Activated naive CD4-positive, alpha-beta T cell treated with anti-CD3 and anti-CD28 coated beads for 36 hours (primary cell): ENCODE data around the gene NUP98. TPM values are rescaled to one million over a fixed set of nuclear protein-coding genes. Genes with fewer than 3 reads are reported as not detected.

Experiments
- CTCF ChIA-PET: fragments of 350-600 bp; sonication (Branson Sonifier 250); formaldehyde crosslinking; loops from one replicate; lab custom pipeline; 2021; ENCODE audit warnings: antibody characterized with exemption; lab: Charles Lee
- DNase-seq: peaks from one replicate; pipeline ENCODE4 v3.0.0-alpha.2; 2020
- H3K27ac Mint-ChIP-seq: one replicate; pipeline ENCODE4 v1.8.0; 2021; ENCODE audit warnings: mild to moderate bottlenecking, mixed read lengths
- H3K27me3 Mint-ChIP-seq: one replicate; pipeline ENCODE4 v1.8.0; 2021; ENCODE audit warnings: low read depth, mixed read lengths
- H3K36me3 Mint-ChIP-seq: one replicate; pipeline ENCODE4 v1.8.0; 2021; ENCODE audit warnings: low read depth, mixed read lengths
- H3K4me1 Mint-ChIP-seq: one replicate; pipeline ENCODE4 v1.8.0; 2021; ENCODE audit warnings: low read depth, mixed read lengths
- H3K4me3 Mint-ChIP-seq: one replicate; pipeline ENCODE4 v1.8.0; 2021; ENCODE audit warnings: mild to moderate bottlenecking, moderate library complexity, mixed read lengths
- H3K9me3 Mint-ChIP-seq: one replicate; pipeline ENCODE4 v1.8.0; 2021; ENCODE audit warnings: mixed read lengths
- intact Hi-C: fragments of 100-400 bp; cut with micrococcal nuclease; formaldehyde crosslinking; loops from one replicate; pipeline ENCODE4 v1.15.1; 2023
- total RNA-seq, 2 experiments: library from RNA; stranded (reverse); gene quantifications; one replicate each; pipeline ENCODE4 v1.2.3, GENCODE V29; 2021

Gene NUP98
- total RNA-seq, 2 experiments from 2014 or later, result 90.8 to 97.6 TPM

GRCh38 chr11:3810446-3810845 lies 13.1 kb upstream of the NUP98 start:
- H3K36me3 Mint-ChIP-seq, result peaks cover 9% of the 10 kb centered on the region
- CTCF ChIA-PET, result interaction anchor here (0.6 to 1.9 kb wide), 5 partner anchors 9 to 83 kb away, joined by 3 to 5 read pairs (median 4); no protein-coding TSS in a partner anchor
- H3K4me1 Mint-ChIP-seq, result peaks cover 16% of the 10 kb centered on the region
- intact Hi-C loops, result no loop called here
- no peak overlapping the region for H3K4me3 Mint-ChIP-seq
- no peak overlapping the region for H3K27ac Mint-ChIP-seq
- no peaks in the 10 kb centered on the region for H3K27me3 Mint-ChIP-seq
- DNase-seq, result no peak
- H3K9me3 Mint-ChIP-seq, result no peaks in the 10 kb centered on the region

DNA sequence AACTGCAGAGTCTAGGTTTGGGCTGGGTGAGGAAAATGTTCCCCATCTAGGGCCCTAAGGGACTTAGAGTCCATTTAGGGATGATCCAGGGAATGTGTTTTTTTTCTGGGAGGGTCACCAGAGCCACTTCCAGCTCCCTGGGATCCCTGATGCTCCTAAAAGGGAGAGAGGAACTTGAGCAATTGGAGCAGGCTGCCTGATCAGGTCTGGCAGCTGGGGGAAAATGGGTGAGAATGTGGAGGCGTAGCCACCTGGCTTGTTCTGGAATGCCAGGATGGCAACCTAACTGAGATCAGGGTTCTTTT lies 12.2 kb upstream of the NUP98 start:
- H3K4me3 Mint-ChIP-seq, result no peak overlapping the region
- no peaks in the 10 kb centered on the region for H3K27me3 Mint-ChIP-seq
- peaks cover 16% of the 10 kb centered on the region for H3K4me1 Mint-ChIP-seq
- no peaks in the 10 kb centered on the region for H3K9me3 Mint-ChIP-seq
- DNase-seq, result no peak
- no peak overlapping the region for H3K27ac Mint-ChIP-seq
- intact Hi-C loops, result loop anchor here (2.0 to 5.0 kb wide), 3 partner anchors 37 to 195 kb away; no protein-coding TSS in a partner anchor
- peaks cover 9% of the 10 kb centered on the region for H3K36me3 Mint-ChIP-seq
- CTCF ChIA-PET, result interaction anchor here (0.9 to 3.6 kb wide), 19 partner anchors 10 to 263 kb away, joined by 3 to 54 read pairs (median 6); partner anchors contain the start of gene NUP98

DNA sequence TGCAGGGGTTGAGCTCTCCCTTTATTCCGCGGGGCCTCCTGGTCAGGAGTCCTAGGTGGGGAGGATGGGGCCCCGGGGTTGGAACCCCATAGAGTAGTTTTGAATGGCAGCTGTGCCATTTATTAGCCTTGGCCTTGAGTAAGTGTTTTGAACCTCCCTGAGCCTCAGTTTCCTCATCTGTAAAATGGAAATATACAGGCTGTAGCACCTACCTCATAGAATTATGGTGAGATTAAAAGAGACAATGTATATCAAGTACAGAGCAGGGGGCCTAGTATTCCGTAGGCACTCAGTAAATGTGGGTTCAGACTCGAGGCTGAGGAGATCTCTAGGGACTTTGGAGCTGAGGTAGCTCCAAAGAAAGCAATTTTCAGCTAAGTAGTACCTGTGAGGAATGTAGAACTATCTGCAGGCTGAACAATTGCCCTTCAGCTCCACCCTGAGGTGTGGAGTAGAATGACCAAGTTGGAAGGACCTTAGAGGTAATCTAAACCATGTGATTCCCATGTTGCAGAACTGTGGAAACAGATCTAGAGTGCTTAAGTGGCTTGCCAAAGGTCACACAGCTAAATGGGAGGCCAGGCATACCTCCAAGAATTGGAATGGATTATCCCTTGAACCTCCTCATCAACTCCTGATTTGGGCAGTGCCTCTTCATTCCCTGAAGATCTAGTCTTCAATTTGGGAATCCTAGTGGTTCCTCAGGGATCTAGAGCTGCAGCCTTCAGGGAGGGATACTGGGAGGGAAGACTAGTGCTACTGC lies 11.7 kb upstream of the NUP98 start:
- Mint-ChIP-seq H3K27me3 (no peaks in the 10 kb centered on the region), H3K9me3 (no peaks in the 10 kb centered on the region), H3K27ac (no peak overlapping the region), H3K36me3 (peaks cover 9% of the 10 kb centered on the region), H3K4me1 (peaks cover 18% of the 10 kb centered on the region), H3K4me3 (peak overlapping the region; percentile 97)
- intact Hi-C loops, result loop anchor here (1.0 to 5.0 kb wide), 5 partner anchors 24 to 194 kb away; no protein-coding TSS in a partner anchor
- CTCF ChIA-PET, result interaction anchor here (0.6 to 3.6 kb wide), 24 partner anchors 10 to 264 kb away, joined by 3 to 54 read pairs (median 6); partner anchors contain the start of gene NUP98
- peak; percentile 59 for DNase-seq

DNA sequence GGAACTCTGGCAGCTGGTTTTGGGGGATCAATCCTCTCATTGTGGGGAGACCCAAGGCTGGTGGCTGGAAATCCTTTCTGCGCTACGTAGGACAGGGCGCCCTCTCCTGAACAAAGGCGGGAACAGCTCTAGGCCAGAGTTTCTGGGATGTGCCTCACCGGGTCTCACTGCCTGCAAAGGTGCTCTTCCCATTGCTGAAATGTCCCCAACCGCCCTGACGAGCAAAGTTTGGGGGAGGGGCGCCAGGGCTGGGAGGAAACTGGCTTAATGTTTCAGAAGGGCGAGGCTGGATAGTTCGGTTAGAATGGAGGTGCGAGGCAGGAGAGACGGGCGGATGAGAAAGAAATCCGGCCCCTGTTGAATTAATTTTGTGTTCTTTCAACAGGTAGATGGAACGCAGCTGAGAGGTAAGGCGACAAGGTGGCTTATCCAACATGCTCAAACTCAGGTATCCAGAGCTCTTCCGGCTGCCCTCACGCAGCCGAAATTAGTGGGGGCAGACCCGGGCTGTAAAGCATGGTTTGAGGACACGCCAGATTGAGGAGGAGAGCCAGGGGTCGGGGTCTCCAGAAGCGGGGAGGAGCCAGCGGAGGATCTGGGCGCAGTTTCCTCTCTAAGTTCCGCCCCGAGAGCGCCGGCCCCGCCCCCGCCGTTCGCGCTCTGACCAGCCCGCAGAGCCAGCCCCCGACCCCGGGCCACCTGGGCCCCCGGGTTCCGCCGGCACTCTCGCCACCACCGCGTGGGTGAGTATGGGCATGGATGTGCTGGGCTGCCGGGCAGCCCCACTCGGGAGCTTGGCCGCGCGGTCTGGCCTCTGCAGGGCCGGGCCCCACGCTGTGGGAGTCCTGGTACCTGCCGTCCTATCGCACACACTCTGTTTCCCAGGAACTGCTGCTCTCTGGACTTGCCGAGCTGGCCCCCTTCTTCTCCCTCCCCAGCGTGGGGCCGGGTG lies 10.8 kb upstream of the NUP98 start, which contains the start of gene PGAP2:
PGAP2 (plus strand) TSS at position 652 of the 952 bp plus-strand sequence. CDS start 2,700 bp downstream, outside the sequence.
- Mint-ChIP-seq H3K36me3 (peaks cover 9% of the 10 kb centered on the region), H3K27me3 (no peaks in the 10 kb centered on the region), H3K9me3 (no peaks in the 10 kb centered on the region), H3K27ac (peak within 1 kb of the TSS; percentile 91), H3K4me3 (peak within 1 kb of the TSS; percentile 97), H3K4me1 (peaks cover 18% of the 10 kb centered on the region)
- CTCF ChIA-PET, result interaction anchor here (0.6 to 3.6 kb wide), 32 partner anchors 8 to 265 kb away, joined by 3 to 54 read pairs (median 4); partner anchors contain the start of gene NUP98
- intact Hi-C loops, result loop anchor here (1.0 to 5.0 kb wide), 5 partner anchors 23 to 193 kb away; no protein-coding TSS in a partner anchor
- DNase-seq, result peak; percentile 81

DNA sequence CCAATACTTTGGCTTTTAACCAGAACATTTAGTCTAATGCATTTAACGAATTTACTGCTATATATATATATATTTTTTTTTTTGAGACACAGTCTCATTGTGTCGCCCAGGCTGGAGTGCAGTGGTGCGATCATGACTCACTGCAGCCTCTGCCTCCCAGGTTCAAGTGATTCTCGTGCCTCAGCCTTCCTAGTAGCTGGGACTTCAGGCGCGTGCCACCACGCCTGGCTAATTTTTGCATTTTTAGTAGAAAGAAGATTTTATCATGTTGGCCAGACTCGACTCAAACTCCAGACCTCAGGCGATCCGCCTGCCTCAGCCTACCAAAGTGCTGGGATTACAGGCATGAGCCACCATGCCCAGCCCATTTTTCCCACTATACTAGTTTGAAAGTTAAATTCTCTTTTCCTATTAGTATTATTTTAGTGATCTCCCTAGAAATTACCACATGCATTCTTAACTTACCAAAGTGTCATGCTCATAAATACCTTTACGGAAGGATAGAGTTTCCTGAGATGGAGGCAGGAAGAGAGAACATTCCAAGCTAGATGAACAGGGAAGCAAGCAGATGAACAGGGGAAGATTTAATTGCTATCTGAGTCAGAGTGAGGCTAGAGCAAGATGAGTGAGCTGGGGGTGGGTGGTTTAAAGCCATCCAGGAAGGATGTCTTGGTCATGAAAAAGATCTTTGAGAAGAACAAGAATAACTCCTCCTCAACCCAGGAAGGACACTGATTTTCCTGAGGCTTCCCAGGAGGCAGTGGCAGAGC lies 6.6 kb upstream of the NUP98 start:
- CTCF ChIA-PET, result interaction anchor here (0.7 kb wide), 1 partner anchor 22 kb away, joined by 3 read pairs; no protein-coding TSS in a partner anchor
- Mint-ChIP-seq H3K9me3 (no peaks in the 10 kb centered on the region), H3K27ac (no peak overlapping the region), H3K27me3 (no peaks in the 10 kb centered on the region), H3K36me3 (peaks cover 4% of the 10 kb centered on the region), H3K4me1 (peaks cover 28% of the 10 kb centered on the region), H3K4me3 (no peak overlapping the region)
- no peak for DNase-seq
- intact Hi-C loops, result no loop called here

GRCh38 chr11:3802011-3802790 lies 4.8 kb upstream of the NUP98 start:
- Mint-ChIP-seq H3K4me3 (no peak overlapping the region), H3K27me3 (no peaks in the 10 kb centered on the region), H3K4me1 (peaks cover 25% of the 10 kb centered on the region), H3K36me3 (peaks cover 6% of the 10 kb centered on the region), H3K27ac (no peak overlapping the region), H3K9me3 (no peaks in the 10 kb centered on the region)
- intact Hi-C loops, result no loop called here
- no peak for DNase-seq
- CTCF ChIA-PET, result no interaction called here

GRCh38 chr11:3799873-3800272 lies 2.5 kb upstream of the NUP98 start:
- no peak overlapping the region for H3K4me3 Mint-ChIP-seq
- intact Hi-C loops, result loop anchor here (5.0 kb wide), 1 partner anchor 808 kb away; the partner anchor contains the start of gene NAP1L4
- no peaks in the 10 kb centered on the region for H3K27me3 Mint-ChIP-seq
- peaks cover 38% of the 10 kb centered on the region for H3K4me1 Mint-ChIP-seq
- H3K9me3 Mint-ChIP-seq, result no peaks in the 10 kb centered on the region
- no peak for DNase-seq
- H3K27ac Mint-ChIP-seq, result no peak overlapping the region
- H3K36me3 Mint-ChIP-seq, result peaks cover 15% of the 10 kb centered on the region
- CTCF ChIA-PET, result interaction anchor here (0.7 to 3.3 kb wide), 2 partner anchors 8 to 57 kb away, joined by 5 to 25 read pairs; partner anchors contain the start of gene PGAP2

GRCh38 chr11:3799143-3799542 lies 1.8 kb upstream of the NUP98 start:
- no peaks in the 10 kb centered on the region for H3K27me3 Mint-ChIP-seq
- peak overlapping the region; percentile 98 for H3K4me3 Mint-ChIP-seq
- H3K4me1 Mint-ChIP-seq, result peaks cover 43% of the 10 kb centered on the region
- intact Hi-C loops, result loop anchor here (5.0 kb wide), 1 partner anchor 807 kb away; the partner anchor contains the start of gene NAP1L4
- DNase-seq, result no peak
- CTCF ChIA-PET, result interaction anchor here (3.3 kb wide), 1 partner anchor 9 kb away, joined by 25 read pairs; the partner anchor contains the start of gene PGAP2
- peaks cover 22% of the 10 kb centered on the region for H3K36me3 Mint-ChIP-seq
- H3K9me3 Mint-ChIP-seq, result no peaks in the 10 kb centered on the region
- H3K27ac Mint-ChIP-seq, result peak overlapping the region; percentile 98

GRCh38 chr11:3796801-3797328 lies 489 bp downstream of the NUP98 start:
- H3K36me3 Mint-ChIP-seq, result peaks cover 31% of the 10 kb centered on the region
- intact Hi-C loops, result loop anchor here (1.0 to 5.0 kb wide), 6 partner anchors 12 to 805 kb away; partner anchors contain the start of genes NAP1L4, RRM1 and STIM1
- peaks cover 58% of the 10 kb centered on the region for H3K4me1 Mint-ChIP-seq
- CTCF ChIA-PET, result interaction anchor here (0.8 to 1.8 kb wide), 2 partner anchors 12 to 58 kb away, joined by 4 to 14 read pairs; partner anchors contain the start of genes PGAP2 and STIM1
- peak overlapping the region; percentile 98 for H3K4me3 Mint-ChIP-seq
- no peaks in the 10 kb centered on the region for H3K9me3 Mint-ChIP-seq
- DNase-seq, result no peak
- no peaks in the 10 kb centered on the region for H3K27me3 Mint-ChIP-seq
- peak overlapping the region; percentile 98 for H3K27ac Mint-ChIP-seq

- Mint-ChIP-seq H3K4me3 (peak overlapping the region; percentile 98), H3K27ac (peak overlapping the region; percentile 98), H3K9me3 (no peaks in the 10 kb centered on the region), H3K4me1 (peaks cover 58% of the 10 kb centered on the region), H3K27me3 (no peaks in the 10 kb centered on the region), H3K36me3 (peaks cover 31% of the 10 kb centered on the region)
- DNase-seq, result no peak
- CTCF ChIA-PET, result interaction anchor here (0.8 to 1.8 kb wide), 3 partner anchors 11 to 277 kb away, joined by 3 to 14 read pairs (median 4); partner anchors contain the start of gene PGAP2
- intact Hi-C loops, result loop anchor here (5.0 kb wide), 1 partner anchor 804 kb away; the partner anchor contains the start of gene NAP1L4
Measured at GRCh38 chr11:3796346-3796745, 1.0 kb downstream of the NUP98 start.
